ENCODE results near the gene GRAP2. TPM values are rescaled to one million over a fixed set of nuclear protein-coding genes. Genes with fewer than 3 reads are reported as not detected.

GRAP2 gene
- total and polyA plus RNA-seq, 10 of the 15 experiments (the other 5 are each of a cell fraction or from before 2014, with no cell fraction given): 3.3 to 79.1 (median 59.6) TPM

DNA sequence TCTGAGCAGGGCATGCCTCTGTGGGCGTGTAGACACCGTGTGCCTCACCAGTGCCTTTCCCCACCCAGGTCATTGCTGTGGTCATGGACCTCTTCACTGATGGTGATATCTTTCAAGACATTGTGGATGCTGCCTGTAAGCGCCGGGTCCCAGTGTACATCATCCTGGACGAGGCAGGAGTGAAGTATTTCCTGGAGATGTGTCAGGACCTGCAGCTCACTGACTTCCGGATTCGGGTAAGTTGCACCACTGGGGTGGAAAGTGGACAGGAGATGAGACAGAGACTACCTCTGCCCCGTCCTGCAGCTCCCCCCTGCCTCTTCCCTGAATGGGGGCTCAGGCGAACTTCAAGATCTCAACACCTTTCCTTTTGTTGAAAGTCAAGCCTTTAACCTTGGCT, 118.2 kb downstream of the GRAP2 start:
- no TSS peak for BruUV-seq (replicated peaks)
- FAIRE-seq (no peak), DNase-seq (ENCODE audit: low read depth, low spot score) (no peak), ATAC-seq (no peak)
- H3K9me3 ChIP-seq (replicated peaks; ENCODE audit: control insufficient read depth, insufficient read depth, low read length): no peaks in the 10 kb centered on the region
- H3K4me2 ChIP-seq (ENCODE audit: control insufficient read depth, insufficient read depth): no peak overlapping the region
- TF ChIP-seq FOXK2 (IDR thresholded peaks at IDR 0.05) (no peak), NFXL1 (IDR thresholded peaks at IDR 0.05; ENCODE audit: borderline replicate concordance) (no peak), PKNOX1 (IDR thresholded peaks at IDR 0.05) (no peak), ATF7 (IDR thresholded peaks at IDR 0.05; ENCODE audit: low read depth) (no peak), NRF1 (conservative IDR thresholded peaks at IDR 0.05; ENCODE audit: low read depth, low read length) (no peak), RFX5 (IDR thresholded peaks at IDR 0.05; ENCODE audit: low read depth, low read length) (no peak), ZSCAN29 (IDR thresholded peaks at IDR 0.05) (no peak), DPF2 (IDR thresholded peaks at IDR 0.05) (no peak)
- TF ChIP-seq, protein P1, sequence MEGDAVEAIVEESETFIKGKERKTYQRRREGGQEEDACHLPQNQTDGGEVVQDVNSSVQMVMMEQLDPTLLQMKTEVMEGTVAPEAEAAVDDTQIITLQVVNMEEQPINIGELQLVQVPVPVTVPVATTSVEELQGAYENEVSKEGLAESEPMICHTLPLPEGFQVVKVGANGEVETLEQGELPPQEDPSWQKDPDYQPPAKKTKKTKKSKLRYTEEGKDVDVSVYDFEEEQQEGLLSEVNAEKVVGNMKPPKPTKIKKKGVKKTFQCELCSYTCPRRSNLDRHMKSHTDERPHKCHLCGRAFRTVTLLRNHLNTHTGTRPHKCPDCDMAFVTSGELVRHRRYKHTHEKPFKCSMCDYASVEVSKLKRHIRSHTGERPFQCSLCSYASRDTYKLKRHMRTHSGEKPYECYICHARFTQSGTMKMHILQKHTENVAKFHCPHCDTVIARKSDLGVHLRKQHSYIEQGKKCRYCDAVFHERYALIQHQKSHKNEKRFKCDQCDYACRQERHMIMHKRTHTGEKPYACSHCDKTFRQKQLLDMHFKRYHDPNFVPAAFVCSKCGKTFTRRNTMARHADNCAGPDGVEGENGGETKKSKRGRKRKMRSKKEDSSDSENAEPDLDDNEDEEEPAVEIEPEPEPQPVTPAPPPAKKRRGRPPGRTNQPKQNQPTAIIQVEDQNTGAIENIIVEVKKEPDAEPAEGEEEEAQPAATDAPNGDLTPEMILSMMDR (IDR thresholded peaks at IDR 0.05 in 2 of 3, conservative IDR thresholded peaks at IDR 0.05 in 1 of 3; ENCODE audit: control insufficient read depth in 2 of 3, extremely low read depth in 1 of 3, insufficient read depth in 1 of 3, low read depth in 3 of 3, low read length in 3 of 3): no peak
- TF ChIP-seq, protein P2, sequence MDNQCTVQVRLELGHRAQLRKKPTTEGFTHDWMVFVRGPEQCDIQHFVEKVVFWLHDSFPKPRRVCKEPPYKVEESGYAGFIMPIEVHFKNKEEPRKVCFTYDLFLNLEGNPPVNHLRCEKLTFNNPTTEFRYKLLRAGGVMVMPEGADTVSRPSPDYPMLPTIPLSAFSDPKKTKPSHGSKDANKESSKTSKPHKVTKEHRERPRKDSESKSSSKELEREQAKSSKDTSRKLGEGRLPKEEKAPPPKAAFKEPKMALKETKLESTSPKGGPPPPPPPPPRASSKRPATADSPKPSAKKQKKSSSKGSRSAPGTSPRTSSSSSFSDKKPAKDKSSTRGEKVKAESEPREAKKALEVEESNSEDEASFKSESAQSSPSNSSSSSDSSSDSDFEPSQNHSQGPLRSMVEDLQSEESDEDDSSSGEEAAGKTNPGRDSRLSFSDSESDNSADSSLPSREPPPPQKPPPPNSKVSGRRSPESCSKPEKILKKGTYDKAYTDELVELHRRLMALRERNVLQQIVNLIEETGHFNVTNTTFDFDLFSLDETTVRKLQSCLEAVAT (IDR thresholded peaks at IDR 0.05): no peak
- TF ChIP-seq, protein P3, sequence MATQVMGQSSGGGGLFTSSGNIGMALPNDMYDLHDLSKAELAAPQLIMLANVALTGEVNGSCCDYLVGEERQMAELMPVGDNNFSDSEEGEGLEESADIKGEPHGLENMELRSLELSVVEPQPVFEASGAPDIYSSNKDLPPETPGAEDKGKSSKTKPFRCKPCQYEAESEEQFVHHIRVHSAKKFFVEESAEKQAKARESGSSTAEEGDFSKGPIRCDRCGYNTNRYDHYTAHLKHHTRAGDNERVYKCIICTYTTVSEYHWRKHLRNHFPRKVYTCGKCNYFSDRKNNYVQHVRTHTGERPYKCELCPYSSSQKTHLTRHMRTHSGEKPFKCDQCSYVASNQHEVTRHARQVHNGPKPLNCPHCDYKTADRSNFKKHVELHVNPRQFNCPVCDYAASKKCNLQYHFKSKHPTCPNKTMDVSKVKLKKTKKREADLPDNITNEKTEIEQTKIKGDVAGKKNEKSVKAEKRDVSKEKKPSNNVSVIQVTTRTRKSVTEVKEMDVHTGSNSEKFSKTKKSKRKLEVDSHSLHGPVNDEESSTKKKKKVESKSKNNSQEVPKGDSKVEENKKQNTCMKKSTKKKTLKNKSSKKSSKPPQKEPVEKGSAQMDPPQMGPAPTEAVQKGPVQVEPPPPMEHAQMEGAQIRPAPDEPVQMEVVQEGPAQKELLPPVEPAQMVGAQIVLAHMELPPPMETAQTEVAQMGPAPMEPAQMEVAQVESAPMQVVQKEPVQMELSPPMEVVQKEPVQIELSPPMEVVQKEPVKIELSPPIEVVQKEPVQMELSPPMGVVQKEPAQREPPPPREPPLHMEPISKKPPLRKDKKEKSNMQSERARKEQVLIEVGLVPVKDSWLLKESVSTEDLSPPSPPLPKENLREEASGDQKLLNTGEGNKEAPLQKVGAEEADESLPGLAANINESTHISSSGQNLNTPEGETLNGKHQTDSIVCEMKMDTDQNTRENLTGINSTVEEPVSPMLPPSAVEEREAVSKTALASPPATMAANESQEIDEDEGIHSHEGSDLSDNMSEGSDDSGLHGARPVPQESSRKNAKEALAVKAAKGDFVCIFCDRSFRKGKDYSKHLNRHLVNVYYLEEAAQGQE (IDR thresholded peaks at IDR 0.05; ENCODE audit: low read depth, low read length): no peak
- H3K27me3 ChIP-seq (replicated peaks in 1 of 2; ENCODE audit: control insufficient read depth in 2 of 2, insufficient read depth in 2 of 2, low read length in 1 of 2): no peaks in the 10 kb centered on the region; a peak in 2 of 4 replicates
- H3K4me1 ChIP-seq (ENCODE audit: control insufficient read depth, insufficient read depth, low read length): no peaks in the 10 kb centered on the region
- 44% methylated on average over 9 of the region's 9 CpGs for WGBS (ENCODE audit: insufficient coverage, insufficient replicate concordance, low lambda C conversion rate, missing lambda C conversion rate)
- no peaks in the 10 kb centered on the region for H3K79me2 ChIP-seq (ENCODE audit: control insufficient read depth, insufficient read depth, low read length)
- ChIA-PET POLR2A (no interaction called here), RAD21 (ENCODE audit: unreplicated experiment) (interaction anchor here (1.7 kb wide), 1 partner anchor 17 kb away, joined by 4 read pairs; no protein-coding TSS in a partner anchor), SMC1A (ENCODE audit: uncharacterized antibody, unreplicated experiment) (no interaction called here), CTCF (interaction anchor here (1.4 kb wide), 1 partner anchor 395 kb away, joined by 3 read pairs; no protein-coding TSS in a partner anchor)
- no peak overlapping the region for H3K9ac ChIP-seq (ENCODE audit: control insufficient read depth, insufficient read depth, low read length)
- H2AFZ ChIP-seq (ENCODE audit: control insufficient read depth, low read depth, low read length): no peak overlapping the region
- in situ Hi-C loops (cut with MboI) (no loop called here), intact Hi-C loops (cut with micrococcal nuclease; ENCODE audit: unreplicated experiment) (no loop called here)
- no peak overlapping the region for H3K4me3 ChIP-seq
- no peaks in the 10 kb centered on the region for H3K36me3 ChIP-seq (ENCODE audit: control insufficient read depth in 2 of 2, insufficient read depth in 2 of 2, low read length in 1 of 2)
- H3K27ac ChIP-seq (ENCODE audit: control insufficient read depth, insufficient read depth): no peak overlapping the region
- no peaks in the 10 kb centered on the region for H4K20me1 ChIP-seq (ENCODE audit: control insufficient read depth, insufficient read depth)
